HAP-1 (cell line): ENCODE data around the gene PGP.
"Not testable (repeated sequence)": the region's sequence is repeated elsewhere in the genome, so short reads cannot be mapped to it uniquely, and the experiment has no call there.

ENCODE experiments used
- DNase-seq, 2 experiments: peaks; one replicate each; pipeline ENCODE4 v3.0.0-alpha.2; 2016 to 2020; ENCODE audit warnings: low spot score in 2 of 2
- H3K27me3 ChIP-seq: fragments of 250-450 bp; sonication (Bioruptor Pico); 2 replicates; pipeline ENCODE4 v1.5.1; 2020; ENCODE audit warnings: low read depth, mild to moderate bottlenecking, moderate library complexity
- H3K36me3 ChIP-seq: fragments of 250-450 bp; sonication (Bioruptor Pico); replicated peaks from 2 replicates; pipeline ENCODE4 v1.5.1; 2020; ENCODE audit warnings: mild to moderate bottlenecking
- H3K4me1 ChIP-seq: fragments of 250-450 bp; sonication (Bioruptor Pico); 2 replicates; pipeline ENCODE4 v1.5.1; 2020; ENCODE audit warnings: mild to moderate bottlenecking
- H3K4me3 ChIP-seq: fragments of 250-450 bp; sonication (Bioruptor Pico); 2 replicates; pipeline ENCODE4 v1.5.1; 2020; ENCODE audit warnings: mild to moderate bottlenecking, moderate library complexity
- H3K9me3 ChIP-seq: fragments of 250-450 bp; sonication (Bioruptor Pico); 2 replicates; pipeline ENCODE4 v1.5.1; 2020; ENCODE audit warnings: mild to moderate bottlenecking, moderate library complexity
- in situ Hi-C: fragments of 300-500 bp; cut with MboI; formaldehyde crosslinking; loops from 3 replicates; pipeline ENCODE4 v1.14.3; 2020; ENCODE audit warnings: low sequenced_read_pairs, inconsistent platforms, mixed read lengths

Gene PGP

DNA sequence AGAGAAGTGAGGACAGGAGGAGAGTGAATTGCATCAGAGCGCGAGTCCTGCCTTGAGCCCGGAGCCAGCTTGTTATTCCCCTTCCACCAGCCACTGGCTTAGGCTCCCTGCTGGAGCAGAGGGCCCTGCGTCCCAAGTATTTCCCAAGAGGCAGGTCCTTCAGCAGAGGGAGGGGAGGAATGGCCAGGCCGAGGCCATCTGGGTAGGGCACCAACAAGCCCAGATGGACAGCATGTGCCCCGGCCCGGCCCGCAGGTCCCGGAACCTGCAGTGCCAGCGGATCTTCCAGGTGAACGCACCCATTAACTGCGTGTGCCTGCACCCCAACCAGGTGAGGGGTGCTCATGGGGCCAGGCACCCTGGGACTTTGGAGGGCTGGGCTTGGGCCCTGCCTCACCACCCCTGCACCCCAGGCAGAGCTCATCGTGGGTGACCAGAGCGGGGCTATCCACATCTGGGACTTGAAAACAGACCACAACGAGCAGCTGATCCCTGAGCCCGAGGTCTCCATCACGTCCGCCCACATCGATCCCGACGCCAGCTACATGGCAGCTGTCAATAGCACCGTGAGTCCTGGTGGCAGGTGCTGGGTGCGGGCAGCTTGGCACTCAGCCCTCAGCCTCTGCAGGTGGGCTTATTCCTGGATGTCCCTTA lies 7.7 kb downstream of the PGP start:
- no peak for DNase-seq
- H3K4me1 ChIP-seq = peaks cover 8% of the 10 kb centered on the region
- in situ Hi-C loops = no loop called here
- no peaks in the 10 kb centered on the region for H3K27me3 ChIP-seq
- H3K9me3 ChIP-seq = no peaks in the 10 kb centered on the region
- H3K36me3 ChIP-seq = peaks cover 36% of the 10 kb centered on the region
- no peak overlapping the region; the same call in 1 of the 2 replicates for H3K4me3 ChIP-seq

DNA sequence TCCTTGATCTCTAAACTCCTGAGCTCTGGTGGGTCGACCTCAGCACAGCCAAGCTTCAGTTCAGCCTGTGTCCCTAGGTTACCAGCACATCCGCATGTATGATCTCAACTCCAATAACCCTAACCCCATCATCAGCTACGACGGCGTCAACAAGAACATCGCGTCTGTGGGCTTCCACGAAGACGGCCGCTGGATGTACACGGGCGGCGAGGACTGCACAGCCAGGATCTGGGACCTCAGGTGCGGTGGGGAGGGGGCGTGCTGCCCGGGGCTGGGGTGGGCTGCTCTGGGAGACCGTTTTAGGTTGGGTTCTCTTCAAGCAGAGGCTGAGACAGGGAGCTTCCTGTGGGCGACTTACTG lies 8.2 kb downstream of the PGP start:
- H3K27me3 ChIP-seq = no peaks in the 10 kb centered on the region
- H3K9me3 ChIP-seq = no peaks in the 10 kb centered on the region
- peaks cover 8% of the 10 kb centered on the region for H3K4me1 ChIP-seq
- H3K4me3 ChIP-seq = peak overlapping the region; percentile 100
- in situ Hi-C loops = no loop called here
- DNase-seq = no peak
- peaks cover 36% of the 10 kb centered on the region for H3K36me3 ChIP-seq

DNA sequence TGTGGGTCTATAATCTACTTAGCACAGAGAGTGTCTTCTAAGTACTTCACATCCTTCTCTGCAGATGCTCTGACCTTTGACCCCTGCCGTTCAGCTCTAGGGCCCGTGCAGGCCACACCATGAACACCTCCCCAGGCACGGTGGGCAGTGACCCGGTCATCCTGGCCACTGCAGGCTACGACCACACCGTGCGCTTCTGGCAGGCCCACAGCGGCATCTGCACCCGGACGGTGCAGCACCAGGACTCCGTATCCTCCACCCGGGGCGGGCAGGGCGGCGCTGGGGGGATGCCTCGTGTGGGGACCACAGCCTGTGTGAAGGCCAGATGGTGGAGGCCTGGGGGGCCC lies 8.7 kb downstream of the PGP start:
- peaks cover 8% of the 10 kb centered on the region for H3K4me1 ChIP-seq
- in situ Hi-C loops = no loop called here
- no peaks in the 10 kb centered on the region for H3K27me3 ChIP-seq
- H3K4me3 ChIP-seq = peak overlapping the region; percentile 100
- no peak for DNase-seq
- H3K36me3 ChIP-seq = peaks cover 36% of the 10 kb centered on the region
- H3K9me3 ChIP-seq = no peaks in the 10 kb centered on the region

DNA sequence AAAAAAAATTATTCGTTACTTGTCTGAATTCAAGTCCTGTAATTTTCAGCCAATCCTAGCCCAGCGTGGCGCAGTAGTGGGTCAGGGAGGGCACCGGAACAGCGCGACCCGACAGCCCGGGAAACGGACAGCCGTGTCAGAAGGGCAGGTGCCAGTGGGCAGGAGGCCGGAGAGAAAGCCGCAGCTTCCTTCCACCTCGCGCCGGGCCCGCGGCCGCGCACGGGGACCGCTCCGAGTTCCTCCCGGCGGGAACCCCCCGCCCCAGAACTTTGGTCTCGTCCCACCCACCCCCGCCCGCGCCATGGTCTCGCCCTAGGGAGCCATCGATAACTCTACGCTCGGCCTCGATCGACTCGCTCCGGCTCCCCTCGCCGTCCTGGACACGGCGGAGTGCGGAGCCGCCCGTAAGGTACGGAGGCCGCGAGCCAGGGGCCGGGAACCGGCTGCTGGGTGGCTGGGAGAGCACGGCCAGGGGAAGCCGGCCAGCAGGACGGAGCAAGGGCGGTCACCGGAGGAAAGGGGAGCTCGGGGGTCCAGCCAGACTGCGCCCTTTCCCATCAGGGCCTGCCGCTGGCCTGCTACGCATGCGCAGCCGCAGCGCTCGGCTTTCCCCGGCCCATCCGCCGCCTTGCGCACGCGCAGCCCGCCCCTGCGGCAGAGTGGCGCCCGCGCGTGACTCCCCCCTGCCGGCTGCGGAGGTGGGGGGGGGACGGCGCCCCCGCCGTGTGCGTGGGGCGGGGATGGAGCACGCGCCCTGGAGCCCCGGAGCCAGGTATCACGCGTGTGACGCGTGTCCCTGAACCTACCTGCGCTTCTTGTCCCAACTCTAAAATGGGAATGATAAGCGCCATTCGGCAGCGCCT lies 9.3 kb downstream of the PGP start, which contains the start of gene MLST8:
Gene MLST8, plus strand, starts transcription at position 351 of the 863 bp plus-strand sequence. CDS start 632 bp downstream, outside the sequence.
- no peaks in the 10 kb centered on the region for H3K27me3 ChIP-seq
- H3K4me3 ChIP-seq = peak within 1 kb of the TSS; percentile 100
- H3K4me1 ChIP-seq = peaks cover 8% of the 10 kb centered on the region
- in situ Hi-C loops = no loop called here
- H3K36me3 ChIP-seq = peaks cover 36% of the 10 kb centered on the region
- H3K9me3 ChIP-seq = no peaks in the 10 kb centered on the region
- peak; percentile 72 to 82 for DNase-seq

DNA sequence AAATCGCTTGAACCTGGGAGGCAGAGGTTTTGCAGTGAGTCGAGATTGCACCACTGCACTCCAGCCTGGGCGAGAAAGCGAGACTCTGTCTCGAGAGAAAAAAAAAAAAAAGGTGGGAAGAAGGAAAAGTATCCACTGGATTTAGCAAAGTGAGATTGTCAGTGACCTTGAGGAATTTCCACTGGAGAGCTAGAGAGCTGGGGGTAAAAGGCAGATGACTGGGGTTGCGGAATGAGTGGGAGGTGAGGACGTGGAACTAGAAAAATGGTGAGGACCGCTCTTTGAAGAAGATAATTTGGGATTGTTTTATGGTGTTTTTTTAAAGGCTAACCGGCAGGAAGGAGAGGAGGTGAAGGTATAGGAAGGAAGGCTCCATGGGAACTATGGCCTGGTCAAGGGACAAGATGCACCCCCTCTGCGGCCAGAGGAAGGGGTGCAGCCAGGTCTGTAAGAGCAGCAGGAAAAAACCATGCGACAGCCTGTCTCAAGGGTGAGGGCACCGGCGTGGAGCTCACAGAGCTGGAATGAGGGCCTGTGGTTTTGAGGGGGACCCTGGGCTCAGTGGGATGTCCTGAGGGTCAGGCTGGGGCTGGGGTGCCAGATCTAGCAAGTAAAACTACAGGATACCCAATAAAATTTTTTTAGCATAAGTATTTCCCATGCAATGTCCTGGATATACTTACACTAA lies 10.1 kb downstream of the PGP start:
- H3K4me3 ChIP-seq = peak overlapping the region; percentile 100
- H3K27me3 ChIP-seq = no peaks in the 10 kb centered on the region
- in situ Hi-C loops = no loop called here
- peaks cover 8% of the 10 kb centered on the region for H3K4me1 ChIP-seq
- H3K9me3 ChIP-seq = no peaks in the 10 kb centered on the region
- no peak for DNase-seq
- peaks cover 33% of the 10 kb centered on the region for H3K36me3 ChIP-seq

DNA sequence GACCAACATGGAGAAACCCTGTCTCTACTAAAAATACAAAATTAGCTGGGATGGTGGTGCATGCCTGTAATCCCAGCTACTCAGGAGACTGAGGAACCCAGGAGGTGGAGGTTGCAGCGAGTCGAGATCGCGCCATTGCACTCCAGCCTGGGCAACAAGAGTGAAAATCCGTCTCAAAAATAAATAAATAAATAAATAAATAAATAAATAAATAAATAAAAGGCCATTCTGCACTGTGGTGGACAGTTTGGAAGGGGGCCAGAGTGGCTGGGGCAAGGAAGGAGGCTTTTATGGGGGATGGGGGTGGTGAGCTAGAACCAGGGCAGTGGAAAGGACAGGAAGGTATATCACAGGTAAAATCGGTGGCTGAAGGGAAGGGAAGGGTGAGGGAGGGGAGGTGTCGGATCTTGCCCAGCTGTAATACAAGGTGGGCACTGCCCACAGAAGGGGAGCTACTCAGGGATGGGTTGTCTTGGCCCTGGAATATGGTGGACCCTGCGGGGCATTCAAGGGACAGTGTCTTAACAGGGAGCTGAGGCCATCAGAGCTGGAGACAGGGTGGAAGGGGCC lies 11.4 kb downstream of the PGP start:
- H3K4me1 ChIP-seq, in situ Hi-C loops, H3K4me3 ChIP-seq, DNase-seq, H3K27me3 ChIP-seq, H3K9me3 ChIP-seq: not testable (repeated sequence)
- H3K36me3 ChIP-seq = peaks cover 20% of the 10 kb centered on the region

DNA sequence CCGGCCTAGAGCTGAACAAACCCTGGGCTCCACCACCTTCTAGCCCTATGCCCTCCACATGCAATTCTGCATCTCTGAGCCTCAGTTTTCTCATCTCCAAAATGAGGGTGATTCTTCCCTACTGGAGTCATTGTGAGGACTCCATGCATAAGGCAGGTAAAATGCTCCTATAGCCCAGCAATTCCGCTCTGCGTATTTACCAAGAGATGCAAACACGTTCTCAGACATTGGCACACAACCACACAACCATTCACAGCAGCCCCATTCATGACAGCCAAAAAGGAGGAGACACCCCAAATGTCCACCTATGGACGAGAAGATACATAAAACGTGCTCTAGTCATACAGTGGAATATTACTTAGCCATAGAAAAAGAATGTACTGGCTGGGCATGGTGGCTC lies 14.3 kb downstream of the PGP start:
- Histone ChIP-seq H3K9me3 (no peaks in the 10 kb centered on the region), H3K36me3 (0 out of 2 replicates have a peak, but pooled peaks cover under 1% of the 10 kb centered on the region), H3K27me3 (no peaks in the 10 kb centered on the region), H3K4me1 (peaks cover 7% of the 10 kb centered on the region), H3K4me3 (no peak overlapping the region)
- no peak for DNase-seq
- in situ Hi-C loops = no loop called here

DNA sequence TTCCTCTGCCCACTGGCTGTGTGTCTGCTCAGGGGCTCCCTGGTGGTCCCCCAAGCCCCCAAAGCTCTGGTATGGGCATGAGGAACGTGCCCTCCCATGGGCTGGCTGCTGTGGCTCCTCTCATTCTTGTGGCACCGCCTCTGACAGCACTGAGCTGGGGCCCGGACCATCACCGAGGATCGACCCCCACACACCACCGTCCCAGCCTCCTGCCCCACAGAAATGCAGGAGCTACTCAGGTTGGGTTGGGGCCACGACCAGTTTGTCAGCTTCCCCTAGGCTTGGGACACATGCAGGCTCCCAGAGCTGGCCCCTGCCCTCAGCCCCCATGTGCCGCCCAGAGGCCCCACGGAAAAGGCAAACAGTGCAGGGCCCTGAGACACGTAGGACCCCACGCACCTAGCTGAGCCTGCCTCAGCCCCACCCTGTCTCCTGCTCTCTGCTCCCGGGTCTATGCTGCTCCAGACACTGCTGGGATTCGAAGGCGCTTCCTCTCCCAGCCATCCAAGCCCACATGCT lies 15.0 kb downstream of the PGP start:
- H3K4me1 ChIP-seq = peaks cover 13% of the 10 kb centered on the region
- in situ Hi-C loops = no loop called here
- H3K36me3 ChIP-seq = no peaks in the 10 kb centered on the region
- H3K9me3 ChIP-seq = no peaks in the 10 kb centered on the region
- no peak for DNase-seq
- no peaks in the 10 kb centered on the region for H3K27me3 ChIP-seq
- H3K4me3 ChIP-seq = no peak overlapping the region

DNA sequence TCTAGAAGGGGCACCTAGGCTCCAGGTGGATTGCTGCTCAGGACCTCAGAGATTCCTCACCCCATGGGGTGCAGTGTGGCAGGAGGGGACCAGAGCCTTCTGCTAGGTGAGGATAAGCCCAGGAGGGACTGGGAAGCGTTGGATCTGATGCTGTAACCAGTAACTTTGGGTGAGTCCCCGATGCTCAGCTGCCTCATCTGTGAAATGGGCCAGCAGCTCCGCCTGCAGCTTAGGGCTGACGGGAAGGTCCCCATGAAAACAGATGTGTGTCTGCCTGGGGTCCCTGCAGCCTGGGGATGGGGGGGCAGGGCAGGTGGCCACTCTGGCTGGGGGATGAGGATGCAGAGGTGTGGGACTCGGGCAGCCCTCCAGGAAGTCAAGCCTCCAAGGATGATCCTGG lies 15.5 kb downstream of the PGP start:
- Histone ChIP-seq H3K4me1 (peaks cover 11% of the 10 kb centered on the region), H3K36me3 (no peaks in the 10 kb centered on the region), H3K4me3 (no peak overlapping the region), H3K27me3 (no peaks in the 10 kb centered on the region), H3K9me3 (no peaks in the 10 kb centered on the region)
- in situ Hi-C loops = no loop called here
- no peak for DNase-seq

DNA sequence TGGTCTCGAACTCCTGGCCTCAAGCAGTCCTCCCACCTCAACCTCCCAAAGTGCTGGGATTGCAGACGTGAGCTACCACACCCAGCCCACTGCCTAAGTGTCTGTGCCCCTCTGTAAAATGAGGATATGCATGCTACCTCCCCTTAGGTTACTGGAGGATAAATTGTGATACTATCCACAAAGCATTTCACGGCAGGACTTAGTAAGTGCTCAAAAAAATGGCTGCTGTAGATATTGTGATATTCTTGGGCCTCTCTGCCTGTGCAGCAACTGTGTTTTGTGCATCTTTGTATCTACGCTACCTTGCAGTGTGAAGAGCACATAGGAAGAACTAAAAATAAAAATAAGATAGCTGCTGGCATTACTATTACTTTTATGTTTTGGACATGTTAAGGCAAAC lies 16.4 kb downstream of the PGP start:
- peaks cover 11% of the 10 kb centered on the region for H3K4me1 ChIP-seq
- no peak for DNase-seq
- no peaks in the 10 kb centered on the region for H3K27me3 ChIP-seq
- in situ Hi-C loops = no loop called here
- H3K36me3 ChIP-seq = no peaks in the 10 kb centered on the region
- H3K9me3 ChIP-seq = no peaks in the 10 kb centered on the region
- no peak overlapping the region for H3K4me3 ChIP-seq

DNA sequence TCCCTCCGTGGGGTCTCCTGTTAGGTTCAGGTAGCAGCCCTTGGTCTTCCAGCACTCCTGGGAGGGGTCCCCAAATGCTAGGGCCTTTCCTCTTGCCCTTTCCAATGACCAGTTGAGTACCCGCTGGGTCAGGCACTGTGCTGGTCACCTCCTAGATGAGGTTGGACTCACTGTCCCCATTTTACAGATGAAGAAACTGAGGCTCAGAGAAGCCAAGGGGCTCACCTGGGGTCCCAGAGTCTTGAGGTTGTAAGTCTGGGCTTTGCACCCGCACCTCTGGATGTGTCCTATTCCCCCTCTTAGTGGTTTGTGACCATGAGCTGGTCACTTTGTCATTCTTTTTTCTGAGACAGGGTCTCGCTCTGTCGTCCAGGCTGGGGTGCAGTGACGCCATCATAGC lies 16.9 kb downstream of the PGP start:
- Histone ChIP-seq H3K9me3 (no peaks in the 10 kb centered on the region), H3K4me3 (no peak overlapping the region), H3K27me3 (no peaks in the 10 kb centered on the region), H3K36me3 (no peaks in the 10 kb centered on the region), H3K4me1 (peaks cover 11% of the 10 kb centered on the region)
- in situ Hi-C loops = no loop called here
- no peak for DNase-seq

DNA sequence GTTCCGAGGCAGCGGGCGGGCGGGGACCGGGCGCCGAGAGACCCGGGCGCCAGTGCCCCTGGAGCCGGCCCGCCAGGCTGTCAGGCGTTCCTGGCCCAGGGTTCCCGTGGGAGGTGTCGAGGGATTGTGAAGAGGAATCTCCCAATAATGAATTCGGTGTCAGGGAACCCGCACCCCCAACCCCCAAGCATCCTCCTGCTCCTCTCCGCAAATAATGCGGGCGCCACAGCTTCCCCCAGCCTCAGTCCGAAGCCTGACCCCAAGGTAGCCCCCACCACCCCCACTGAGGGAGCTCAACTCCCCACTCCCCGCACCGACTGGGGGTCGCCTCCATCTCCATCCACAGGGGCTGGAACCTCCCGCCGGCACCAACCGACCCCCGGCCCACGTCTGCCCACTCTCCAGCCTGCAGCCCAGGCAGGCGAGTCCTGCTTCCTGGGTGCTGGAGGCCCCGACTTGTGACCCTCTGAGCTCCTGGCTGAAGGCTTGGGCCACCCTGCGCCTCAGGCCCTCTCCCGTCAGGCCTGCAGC lies 17.6 kb downstream of the PGP start:
- no peak overlapping the region for H3K4me3 ChIP-seq
- no peaks in the 10 kb centered on the region for H3K9me3 ChIP-seq
- peaks cover 11% of the 10 kb centered on the region for H3K4me1 ChIP-seq
- H3K36me3 ChIP-seq = no peaks in the 10 kb centered on the region
- no peaks in the 10 kb centered on the region for H3K27me3 ChIP-seq
- in situ Hi-C loops = no loop called here
- DNase-seq = no peak

DNA sequence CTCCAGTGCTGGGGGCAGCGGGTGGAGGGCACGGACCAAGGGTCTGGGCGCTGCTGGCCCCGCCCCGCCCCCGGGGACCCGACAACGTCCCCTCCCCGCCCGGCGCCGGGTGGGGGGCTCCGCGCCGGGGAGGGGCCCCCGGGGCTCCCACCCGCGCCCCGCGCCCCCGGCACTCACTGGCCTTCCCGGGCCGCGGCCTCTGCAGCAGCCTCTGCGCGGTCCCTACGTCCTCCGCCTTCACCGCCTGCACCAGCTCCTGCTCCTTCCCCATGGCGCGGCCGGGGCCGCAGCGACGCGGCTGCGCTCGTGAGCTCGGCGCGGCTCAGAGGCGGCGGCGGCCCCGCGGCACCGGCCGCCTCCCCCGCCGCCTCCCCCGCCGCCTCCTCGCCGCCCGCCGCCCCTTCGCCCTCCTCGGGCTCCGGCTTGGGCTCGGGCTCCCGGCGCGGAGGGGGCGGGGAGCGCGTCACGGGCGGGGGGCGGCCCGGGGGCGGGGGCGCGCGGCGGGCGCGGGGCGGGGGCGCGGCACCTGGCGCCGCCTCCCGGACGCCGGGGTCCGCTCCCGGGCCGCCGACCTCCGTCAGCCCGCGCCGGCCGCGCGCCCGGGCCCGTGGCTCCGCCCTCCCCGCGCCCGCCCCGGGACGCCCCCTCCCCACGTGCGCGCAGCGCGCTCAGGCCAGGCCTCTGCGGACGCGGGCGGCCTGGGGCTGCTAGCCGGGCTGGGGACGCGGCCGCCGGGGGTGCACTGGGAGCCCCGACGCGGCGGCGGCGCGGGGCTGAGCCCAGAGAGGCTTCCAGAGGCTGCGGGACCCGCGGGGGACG lies 18.3 kb downstream of the PGP start, which contains the start of gene CASKIN1:
Gene CASKIN1, minus strand, starts transcription at position 444 of the 819 bp plus-strand sequence. Its CDS starts 173 bp downstream, at position 271.
- Histone ChIP-seq H3K36me3 (no peaks in the 10 kb centered on the region), H3K4me1 (peaks cover 11% of the 10 kb centered on the region), H3K4me3 (peak within 1 kb of the TSS; percentile 37), H3K9me3 (no peaks in the 10 kb centered on the region), H3K27me3 (no peaks in the 10 kb centered on the region)
- in situ Hi-C loops = no loop called here
- DNase-seq = peak in 1 of 2 experiments; percentile 58
